ENCODE results near the gene SUGCT.

DNA sequence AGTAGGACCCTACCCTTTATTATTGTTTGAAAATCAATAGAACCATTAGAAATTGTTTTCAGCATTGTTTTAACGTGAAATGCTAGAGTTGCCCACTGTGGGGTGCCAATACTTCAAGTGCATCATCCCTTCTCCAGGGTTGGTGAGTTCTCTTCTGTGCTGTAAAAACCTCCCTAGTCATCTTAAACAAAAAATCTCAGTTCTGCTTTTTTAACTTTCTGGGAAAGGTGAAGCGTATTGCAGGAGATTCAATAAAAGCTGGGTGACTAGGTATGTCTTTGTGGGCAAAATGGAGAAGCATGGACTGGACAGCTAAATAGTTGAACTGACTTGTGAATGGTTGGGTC lies 699.1 kb downstream of the SUGCT start:
- TF ChIP-seq, protein P1, sequence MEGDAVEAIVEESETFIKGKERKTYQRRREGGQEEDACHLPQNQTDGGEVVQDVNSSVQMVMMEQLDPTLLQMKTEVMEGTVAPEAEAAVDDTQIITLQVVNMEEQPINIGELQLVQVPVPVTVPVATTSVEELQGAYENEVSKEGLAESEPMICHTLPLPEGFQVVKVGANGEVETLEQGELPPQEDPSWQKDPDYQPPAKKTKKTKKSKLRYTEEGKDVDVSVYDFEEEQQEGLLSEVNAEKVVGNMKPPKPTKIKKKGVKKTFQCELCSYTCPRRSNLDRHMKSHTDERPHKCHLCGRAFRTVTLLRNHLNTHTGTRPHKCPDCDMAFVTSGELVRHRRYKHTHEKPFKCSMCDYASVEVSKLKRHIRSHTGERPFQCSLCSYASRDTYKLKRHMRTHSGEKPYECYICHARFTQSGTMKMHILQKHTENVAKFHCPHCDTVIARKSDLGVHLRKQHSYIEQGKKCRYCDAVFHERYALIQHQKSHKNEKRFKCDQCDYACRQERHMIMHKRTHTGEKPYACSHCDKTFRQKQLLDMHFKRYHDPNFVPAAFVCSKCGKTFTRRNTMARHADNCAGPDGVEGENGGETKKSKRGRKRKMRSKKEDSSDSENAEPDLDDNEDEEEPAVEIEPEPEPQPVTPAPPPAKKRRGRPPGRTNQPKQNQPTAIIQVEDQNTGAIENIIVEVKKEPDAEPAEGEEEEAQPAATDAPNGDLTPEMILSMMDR (conservative IDR thresholded peaks at IDR 0.05 in 1 of 2, IDR thresholded peaks at IDR 0.05 in 1 of 2; ENCODE audit: extremely low read depth in 1 of 2, insufficient read depth in 1 of 2, low read depth in 1 of 2, low read length in 2 of 2) = peak; percentile 26 to 45
- TF ChIP-seq EZH2 (IDR thresholded peaks at IDR 0.05; ENCODE audit: borderline replicate concordance, low read length) = no peak
